Mammary epithelial cell (primary cell): ENCODE results near the gene PAX2.

ENCODE experiments used
- EZH2 ChIP-seq: IDR thresholded peaks from 2 replicates; pipeline ENCODE4 v1.6.1; 2012; ENCODE audit warnings: low read length, inconsistent platforms, borderline replicate concordance
- TF ChIP-seq, protein P1 (sequence below), 2 donors: IDR thresholded peaks in 1 of 2; conservative IDR thresholded peaks in 1 of 2; 2 replicates each; pipeline ENCODE4 v1.5.1; 2011 to 2012; ENCODE audit warnings: inconsistent platforms in 2 of 2, low read length in 2 of 2, mild to moderate bottlenecking in 2 of 2, control low read depth in 1 of 2, low read depth in 1 of 2; ENCODE audit not compliant: insufficient read depth in 1 of 2; ENCODE audit errors: extremely low read depth in 1 of 2

DNA sequence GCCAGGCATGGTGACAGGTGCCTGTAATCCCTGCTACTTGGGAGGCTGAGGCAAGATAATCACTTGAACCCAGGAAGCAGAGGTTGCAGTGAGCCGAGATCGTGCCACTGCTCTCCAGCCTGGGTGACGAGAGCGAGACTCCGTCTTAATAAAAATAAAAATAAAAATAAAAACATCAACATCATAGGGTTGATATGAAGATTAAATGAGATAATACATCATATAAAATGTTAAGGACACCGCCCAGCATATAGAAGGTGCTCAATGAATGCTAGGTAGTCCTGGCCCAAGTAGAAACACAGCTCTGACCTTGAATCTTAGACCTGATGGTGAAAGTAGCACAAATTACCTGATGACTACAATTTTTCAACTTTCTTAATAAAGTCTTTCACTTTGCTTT lies 74.0 kb downstream of the PAX2 start:
- TF ChIP-seq, protein P1, sequence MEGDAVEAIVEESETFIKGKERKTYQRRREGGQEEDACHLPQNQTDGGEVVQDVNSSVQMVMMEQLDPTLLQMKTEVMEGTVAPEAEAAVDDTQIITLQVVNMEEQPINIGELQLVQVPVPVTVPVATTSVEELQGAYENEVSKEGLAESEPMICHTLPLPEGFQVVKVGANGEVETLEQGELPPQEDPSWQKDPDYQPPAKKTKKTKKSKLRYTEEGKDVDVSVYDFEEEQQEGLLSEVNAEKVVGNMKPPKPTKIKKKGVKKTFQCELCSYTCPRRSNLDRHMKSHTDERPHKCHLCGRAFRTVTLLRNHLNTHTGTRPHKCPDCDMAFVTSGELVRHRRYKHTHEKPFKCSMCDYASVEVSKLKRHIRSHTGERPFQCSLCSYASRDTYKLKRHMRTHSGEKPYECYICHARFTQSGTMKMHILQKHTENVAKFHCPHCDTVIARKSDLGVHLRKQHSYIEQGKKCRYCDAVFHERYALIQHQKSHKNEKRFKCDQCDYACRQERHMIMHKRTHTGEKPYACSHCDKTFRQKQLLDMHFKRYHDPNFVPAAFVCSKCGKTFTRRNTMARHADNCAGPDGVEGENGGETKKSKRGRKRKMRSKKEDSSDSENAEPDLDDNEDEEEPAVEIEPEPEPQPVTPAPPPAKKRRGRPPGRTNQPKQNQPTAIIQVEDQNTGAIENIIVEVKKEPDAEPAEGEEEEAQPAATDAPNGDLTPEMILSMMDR (conservative IDR thresholded peaks at IDR 0.05 in 1 of 2, IDR thresholded peaks at IDR 0.05 in 1 of 2; ENCODE audit: extremely low read depth in 1 of 2, insufficient read depth in 1 of 2, low read depth in 1 of 2, low read length in 2 of 2): no peak
- no peak for TF ChIP-seq EZH2
